HepG2 (cell line): Measurements from ENCODE around the gene DLG5. TPM values are rescaled to one million over a fixed set of nuclear protein-coding genes. Genes with fewer than 3 reads are reported as not detected.
A peak's percentile ranks its signal among the peaks of the same experiment; 100 is the strongest.

ENCODE experiments used
- ASH2L ChIP-seq: fragments of 300-600, 200-600 bp; sonication (generic); IDR thresholded peaks from 2 replicates; pipeline ENCODE4 v1.7.0; 2017; ENCODE audit warnings: low read depth, mild to moderate bottlenecking, moderate library complexity, mixed read lengths, low read length; ENCODE audit not compliant: insufficient read length
- BHLHE40 ChIP-seq: IDR thresholded peaks from 2 replicates; pipeline ENCODE4 v1.6.1; 2011; ENCODE audit warnings: low read length, improper control_type of control experiment
- FOSL2 ChIP-seq: sonication (generic); formaldehyde crosslinking; IDR thresholded peaks from 2 replicates; pipeline ENCODE4 v1.4.0; 2020; ENCODE audit warnings: missing genetic modification reagents
- GATA4 ChIP-seq: sonication (generic); IDR thresholded peaks from 2 replicates; pipeline ENCODE4 v1.6.1; 2016; ENCODE audit warnings: antibody characterized with exemption, low read depth, borderline replicate concordance
- JUNB ChIP-seq: sonication (generic); formaldehyde crosslinking; IDR thresholded peaks from 2 replicates; pipeline ENCODE4 v1.8.0; 2022; ENCODE audit warnings: missing genetic modification reagents, mild to moderate bottlenecking, borderline replicate concordance
- KIAA2018 ChIP-seq: sonication (generic); formaldehyde crosslinking; IDR thresholded peaks from 2 replicates; pipeline ENCODE4 v1.5.0; 2020; ENCODE audit warnings: mild to moderate bottlenecking, missing genetic modification reagents, borderline replicate concordance
- NONO ChIP-seq, 2 experiments: fragments of 450-650 bp in 1 of 2; sonication (generic) in 1 of 2; formaldehyde crosslinking in 1 of 2; IDR thresholded peaks in 1 of 2; conservative IDR thresholded peaks in 1 of 2; 2 replicates each; pipeline versions ENCODE4 v1.6.1 to v1.8.0; 2017 to 2022; ENCODE audit warnings: mild to moderate bottlenecking in 1 of 2, missing genetic modification reagents in 1 of 2, moderate library complexity in 1 of 2
- PRDM10 ChIP-seq: sonication (generic); formaldehyde crosslinking; IDR thresholded peaks from 2 replicates; pipeline ENCODE4 v1.4.0; 2020; ENCODE audit warnings: low read depth, missing genetic modification reagents
- TBX2 ChIP-seq: sonication (generic); formaldehyde crosslinking; IDR thresholded peaks from 2 replicates; pipeline ENCODE4 v1.5.0; 2020; ENCODE audit warnings: missing genetic modification reagents, mild to moderate bottlenecking, borderline replicate concordance
- XRCC5 ChIP-seq: fragments of 200-400 bp; formaldehyde crosslinking; optimal IDR thresholded peaks from 2 replicates; pipeline ENCODE3; 2017; ENCODE audit warnings: mild to moderate bottlenecking, low read length
- ZMYM2 ChIP-seq: sonication (generic); formaldehyde crosslinking; IDR thresholded peaks from 2 replicates; pipeline ENCODE4 v1.8.0; 2022; ENCODE audit warnings: mild to moderate bottlenecking, missing genetic modification reagents
- ZNF251 ChIP-seq: sonication (generic); formaldehyde crosslinking; IDR thresholded peaks from 2 replicates; pipeline ENCODE4 v1.9.0; 2021; ENCODE audit warnings: mild to moderate bottlenecking, missing genetic modification reagents
- ZNF263 ChIP-seq: sonication (generic); formaldehyde crosslinking; IDR thresholded peaks from 2 replicates; pipeline ENCODE4 v1.4.0; 2020; ENCODE audit warnings: missing genetic modification reagents
- ZNF282 ChIP-seq: fragments of 450-650 bp; IDR thresholded peaks from 2 replicates; pipeline ENCODE4 v1.6.1; 2018; ENCODE audit not compliant: partially characterized antibody
- ZNF607 ChIP-seq: sonication (generic); formaldehyde crosslinking; IDR thresholded peaks from 2 replicates; pipeline ENCODE4 v1.5.1; 2020; ENCODE audit warnings: missing genetic modification reagents, mild to moderate bottlenecking, borderline replicate concordance
- polyA plus RNA-seq, 8 experiments: library from polyadenylated mRNA; depleted of rRNA in 3 of 8; stranded (reverse) in 7 of 8; unstranded in 1 of 8; fragments of >200 nt; fragmentation: Illumina TruSeq in 4 of 8; extraction: Trizol in 4 of 8; gene quantifications; 2 replicates each; pipeline versions ENCODE4 v1.2.1 to v1.2.3, GENCODE V29; 2011 to 2016; ENCODE audit warnings: low read depth in 4 of 8, missing spikeins in 1 of 8, mixed read lengths in 1 of 8; ENCODE audit not compliant: insufficient read depth in 1 of 8
- total RNA-seq, 5 experiments: library from RNA; depleted of rRNA; stranded (reverse); fragments of >200 nt; fragmentation: Illumina TruSeq; extraction: Trizol; gene quantifications; 2 replicates each; pipeline ENCODE4 v1.2.3, GENCODE V29; 2016; ENCODE audit warnings: low read depth in 1 of 5
- TF ChIP-seq, protein P1 (sequence below): sonication (generic); formaldehyde crosslinking; IDR thresholded peaks from 2 replicates; pipeline ENCODE4 v1.5.0; 2020; ENCODE audit warnings: missing genetic modification reagents

The DLG5 gene
- total and polyA plus RNA-seq, 2 of the 13 experiments (the other 11 are each of a cell fraction or from before 2014, with no cell fraction given) = 15.5 to 18.2 TPM

- TF ChIP-seq PRDM10 (CRISPR knock-in tag) (no peak), FOSL2 (CRISPR knock-in tag) (peak; percentile 8; the same call in 1 of the 2 replicates), NONO (IDR thresholded peaks at IDR 0.05) (no peak), NONO (CRISPR knock-in tag; conservative IDR thresholded peaks at IDR 0.05) (peak; percentile 63; the same call in 1 of the 2 replicates), ZNF607 (CRISPR knock-in tag) (no peak), JUNB (CRISPR knock-in tag) (no peak), XRCC5 (peak; percentile 13), TBX2 (CRISPR knock-in tag) (peak; percentile 61), GATA4 (peak; percentile 15; the same call in 1 of the 2 replicates), BHLHE40 (peak; percentile 79), ZNF251 (CRISPR knock-in tag) (no peak), KIAA2018 (CRISPR knock-in tag) (no peak), ASH2L (no peak), ZMYM2 (CRISPR knock-in tag) (no peak), ZNF263 (peak; percentile 99), ZNF282 (no peak)
- TF ChIP-seq, protein P1, sequence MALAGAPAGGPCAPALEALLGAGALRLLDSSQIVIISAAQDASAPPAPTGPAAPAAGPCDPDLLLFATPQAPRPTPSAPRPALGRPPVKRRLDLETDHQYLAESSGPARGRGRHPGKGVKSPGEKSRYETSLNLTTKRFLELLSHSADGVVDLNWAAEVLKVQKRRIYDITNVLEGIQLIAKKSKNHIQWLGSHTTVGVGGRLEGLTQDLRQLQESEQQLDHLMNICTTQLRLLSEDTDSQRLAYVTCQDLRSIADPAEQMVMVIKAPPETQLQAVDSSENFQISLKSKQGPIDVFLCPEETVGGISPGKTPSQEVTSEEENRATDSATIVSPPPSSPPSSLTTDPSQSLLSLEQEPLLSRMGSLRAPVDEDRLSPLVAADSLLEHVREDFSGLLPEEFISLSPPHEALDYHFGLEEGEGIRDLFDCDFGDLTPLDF (CRISPR knock-in tag) = no peak
Observed at GRCh38 chr10:77887631-77888355, 38.8 kb downstream of the DLG5 start (continued).
